NCI-H446 treated with DMSO at 0.1 percent for 48 hours (cell line): ENCODE data around the gene GPLD1.

Source experiments
- DNase-seq: peaks from one replicate; lab custom pipeline; 2025; lab: John Stamatoyannopoulos, UW

Gene GPLD1

GRCh38 chr6:24501374-24501773, 12.0 kb upstream of the GPLD1 start:
- no peak for DNase-seq

GRCh38 chr6:24500683-24501082, 11.3 kb upstream of the GPLD1 start:
- DNase-seq = no peak

DNA sequence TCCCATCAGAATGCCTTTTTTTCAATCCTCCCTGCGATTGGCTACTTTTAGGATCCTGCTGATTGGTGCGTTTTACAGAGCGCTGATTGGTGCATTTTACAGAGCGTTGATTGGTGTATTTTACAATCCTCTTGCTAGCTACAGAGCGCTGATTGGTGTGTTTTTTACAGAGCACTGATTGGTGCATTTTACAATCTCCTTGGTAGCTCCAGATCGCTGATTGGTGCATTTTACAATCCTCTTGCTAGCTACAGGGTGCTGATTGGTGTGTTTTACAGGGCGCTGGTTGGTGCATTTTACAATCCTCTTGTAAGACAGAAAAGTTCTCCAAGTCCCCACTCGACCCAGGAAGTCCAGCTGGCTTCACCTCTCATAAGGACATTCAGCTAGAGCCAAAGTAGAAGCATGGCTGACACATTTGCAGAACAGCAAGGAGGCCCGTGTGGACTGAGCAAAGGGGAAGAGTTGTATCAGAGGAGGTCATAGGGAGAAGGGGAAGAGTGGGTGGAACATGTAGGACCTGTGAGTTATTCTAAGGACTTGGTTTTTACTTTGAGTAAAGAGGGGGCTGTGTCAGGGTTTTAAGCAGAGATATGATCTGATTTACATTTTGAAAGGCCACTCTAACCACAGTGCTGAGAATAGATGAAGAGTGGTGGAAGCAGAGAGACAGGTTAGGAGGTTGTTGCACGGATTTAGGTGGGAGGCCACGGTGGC, 8.0 kb upstream of the GPLD1 start:
- no peak for DNase-seq

DNA sequence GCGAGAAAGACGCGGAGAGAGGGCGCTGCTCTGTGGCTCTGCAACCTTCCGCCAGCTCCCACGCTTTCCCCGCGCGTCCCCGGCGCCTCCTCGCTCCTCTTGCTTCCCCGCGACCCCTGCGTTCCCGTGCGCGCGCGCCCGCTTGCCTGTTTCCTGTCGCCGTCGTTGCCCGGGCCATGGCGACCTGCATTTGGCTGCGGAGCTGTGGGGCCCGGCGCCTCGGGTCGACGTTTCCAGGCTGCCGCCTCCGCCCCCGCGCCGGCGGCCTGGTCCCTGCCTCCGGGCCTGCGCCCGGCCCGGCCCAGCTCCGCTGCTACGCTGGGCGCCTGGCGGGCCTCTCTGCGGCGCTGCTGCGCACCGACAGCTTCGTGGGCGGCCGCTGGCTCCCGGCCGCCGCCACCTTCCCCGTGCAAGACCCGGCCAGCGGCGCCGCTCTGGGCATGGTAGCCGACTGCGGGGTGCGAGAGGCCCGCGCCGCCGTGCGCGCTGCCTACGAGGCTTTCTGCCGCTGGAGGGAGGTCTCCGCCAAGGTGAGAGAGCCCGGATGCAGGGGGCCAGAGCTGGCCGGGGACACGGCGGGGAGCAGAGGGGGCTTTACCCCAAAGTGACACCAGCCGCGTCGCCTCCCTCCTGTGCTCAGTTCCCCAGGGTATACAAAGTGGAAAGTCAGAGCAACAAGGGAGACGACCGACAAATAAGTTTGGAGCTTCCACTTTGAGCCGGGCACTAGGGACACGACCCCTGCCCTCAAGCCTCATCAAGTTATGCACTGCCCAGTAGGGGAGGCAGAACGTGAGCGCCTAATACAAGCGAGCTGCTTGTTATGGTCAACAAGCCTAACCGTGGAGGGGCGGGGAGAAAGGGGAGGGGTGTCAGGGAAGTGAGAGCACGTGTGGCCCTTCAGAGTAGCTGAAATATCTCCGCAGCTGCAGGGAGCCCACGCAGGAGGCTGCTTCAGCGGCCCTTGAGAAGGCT, 5.7 kb upstream of the GPLD1 start, which contains the start of gene ALDH5A1:
Gene ALDH5A1 (plus strand): TSS at position 149 of the 975 bp plus-strand sequence. CDS start 28 bp downstream, at position 177.
- no peak for DNase-seq

- no peak for DNase-seq
Observed at GRCh38 chr6:24493945-24494820, 4.8 kb upstream of the GPLD1 start.

- DNase-seq = no peak
Observed at GRCh38 chr6:24492475-24492874, 3.1 kb upstream of the GPLD1 start.

DNA sequence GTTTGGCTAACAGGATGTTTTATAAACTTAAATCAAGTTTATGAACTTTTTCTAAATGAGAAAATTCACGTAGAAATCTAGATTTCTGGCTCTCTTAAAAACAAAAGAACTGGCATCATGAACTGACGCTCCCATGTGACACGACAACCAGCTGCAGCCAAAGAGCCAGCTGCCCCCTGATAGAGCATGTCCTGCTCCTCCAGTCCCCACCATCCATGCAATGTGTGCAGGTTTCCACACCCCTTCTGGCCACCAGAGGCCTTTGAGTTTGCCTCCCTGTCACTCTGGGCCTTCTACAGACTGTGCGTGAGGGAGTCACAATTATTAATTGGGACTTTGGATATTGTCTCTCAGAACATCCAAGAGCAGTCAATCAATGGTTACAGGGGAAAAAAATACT, 1.6 kb upstream of the GPLD1 start:
- no peak for DNase-seq

GRCh38 chr6:24489881-24490280, 503 bp upstream of the GPLD1 start:
- no peak for DNase-seq

DNA sequence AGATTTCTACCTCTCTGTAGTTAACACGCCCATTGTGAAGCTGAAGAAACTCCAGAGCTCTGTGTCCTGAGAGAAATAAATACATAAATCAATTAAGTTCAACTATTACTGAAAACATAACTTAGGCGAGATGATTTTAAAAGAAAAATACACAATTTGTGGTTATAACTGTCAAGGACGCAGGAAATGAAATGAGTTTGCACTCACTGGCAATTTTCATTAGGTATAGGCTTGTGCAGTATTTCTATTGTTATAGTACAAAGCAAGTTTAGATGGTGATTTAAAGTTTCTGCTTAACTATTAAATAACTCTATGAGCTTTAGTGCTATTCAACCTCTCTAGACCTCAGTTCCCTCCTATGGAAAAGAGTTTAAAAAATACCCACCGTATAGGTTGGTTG, 3.3 kb downstream of the GPLD1 start:
- no peak for DNase-seq

GRCh38 chr6:24484657-24485323, 4.6 kb downstream of the GPLD1 start:
- no peak for DNase-seq

GRCh38 chr6:24481449-24481848, 7.9 kb downstream of the GPLD1 start:
- DNase-seq = no peak

DNA sequence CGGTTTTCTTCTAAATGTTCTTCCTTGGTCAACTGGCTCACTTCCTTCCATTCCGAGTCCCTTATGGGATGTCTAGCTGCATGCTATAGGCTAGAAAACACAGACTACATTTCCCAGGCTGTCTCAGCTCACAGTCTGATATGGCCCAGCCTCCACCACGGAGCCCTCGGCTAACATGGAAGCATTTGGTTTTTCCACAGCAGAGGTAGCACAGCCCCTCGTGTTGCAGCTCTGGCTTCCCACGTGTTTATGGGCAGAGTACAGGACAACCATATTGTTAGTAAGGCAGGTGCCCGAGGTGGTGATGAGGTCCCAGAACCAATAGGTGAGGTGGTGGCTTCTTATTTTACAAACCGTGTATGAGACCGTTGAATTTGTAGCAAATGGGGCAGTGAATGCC, 8.7 kb downstream of the GPLD1 start:
- DNase-seq = no peak

GRCh38 chr6:24478903-24479302, 10.5 kb downstream of the GPLD1 start:
- DNase-seq = no peak

DNA sequence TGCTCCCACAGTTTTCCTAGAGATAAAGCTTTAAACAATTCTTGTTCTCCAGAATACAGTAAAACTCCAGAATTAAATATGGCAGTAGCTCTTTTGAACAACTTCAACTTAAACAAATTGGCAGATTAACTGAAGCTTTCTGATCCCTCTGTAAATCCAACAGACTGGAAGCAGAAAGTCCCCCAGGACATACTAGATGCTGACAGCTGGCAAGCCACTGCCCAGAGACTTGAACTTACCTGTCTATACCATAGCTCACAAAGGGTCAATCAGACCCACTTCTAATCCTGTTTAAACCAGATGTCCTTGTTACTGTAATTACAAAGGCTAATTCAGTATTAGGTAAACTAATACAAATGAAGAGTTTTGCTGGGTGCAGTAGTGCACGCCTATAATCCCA, 12.3 kb downstream of the GPLD1 start:
- DNase-seq = no peak

DNA sequence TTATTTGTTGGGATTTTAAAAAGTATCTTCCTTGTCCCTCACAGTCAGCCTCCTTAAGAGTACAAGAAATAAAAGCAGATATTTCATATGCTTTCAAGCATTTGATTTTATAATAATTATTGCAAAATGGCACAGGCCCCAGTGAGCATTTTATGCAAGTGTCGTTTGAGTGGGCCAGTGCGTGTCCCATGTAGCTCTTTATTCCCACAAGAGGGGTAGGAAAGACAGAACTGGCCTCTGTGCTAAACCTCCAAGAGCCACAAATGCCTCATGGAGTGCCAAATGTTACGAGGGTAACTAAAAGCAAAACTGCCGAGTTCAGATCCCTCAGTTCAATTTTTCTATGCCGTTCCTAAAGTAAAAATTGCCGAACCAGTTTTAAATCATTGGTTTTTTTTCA, 12.7 kb downstream of the GPLD1 start:
- DNase-seq = no peak

- no peak for DNase-seq
Observed at GRCh38 chr6:24472181-24472580, 17.2 kb downstream of the GPLD1 start.

DNA sequence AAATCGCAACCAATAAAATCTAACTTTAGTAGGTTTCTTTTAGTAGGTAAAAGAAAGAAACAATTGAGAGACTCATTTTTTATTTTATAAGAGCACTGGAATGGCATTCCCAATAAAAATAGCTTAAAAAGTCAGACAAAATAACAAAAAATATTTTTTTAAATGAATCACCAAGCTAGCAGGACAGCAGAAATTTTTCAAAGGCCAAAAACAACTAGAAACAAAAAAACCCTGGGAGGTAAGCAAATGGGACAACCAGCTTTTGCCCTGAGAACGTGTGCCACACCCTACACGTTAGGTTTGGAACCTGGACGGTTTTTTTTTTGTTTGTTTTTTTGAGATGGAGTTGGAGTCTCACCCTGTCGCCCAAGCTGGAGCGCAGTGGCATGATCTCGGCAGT, 19.6 kb downstream of the GPLD1 start:
- DNase-seq = no peak

DNA sequence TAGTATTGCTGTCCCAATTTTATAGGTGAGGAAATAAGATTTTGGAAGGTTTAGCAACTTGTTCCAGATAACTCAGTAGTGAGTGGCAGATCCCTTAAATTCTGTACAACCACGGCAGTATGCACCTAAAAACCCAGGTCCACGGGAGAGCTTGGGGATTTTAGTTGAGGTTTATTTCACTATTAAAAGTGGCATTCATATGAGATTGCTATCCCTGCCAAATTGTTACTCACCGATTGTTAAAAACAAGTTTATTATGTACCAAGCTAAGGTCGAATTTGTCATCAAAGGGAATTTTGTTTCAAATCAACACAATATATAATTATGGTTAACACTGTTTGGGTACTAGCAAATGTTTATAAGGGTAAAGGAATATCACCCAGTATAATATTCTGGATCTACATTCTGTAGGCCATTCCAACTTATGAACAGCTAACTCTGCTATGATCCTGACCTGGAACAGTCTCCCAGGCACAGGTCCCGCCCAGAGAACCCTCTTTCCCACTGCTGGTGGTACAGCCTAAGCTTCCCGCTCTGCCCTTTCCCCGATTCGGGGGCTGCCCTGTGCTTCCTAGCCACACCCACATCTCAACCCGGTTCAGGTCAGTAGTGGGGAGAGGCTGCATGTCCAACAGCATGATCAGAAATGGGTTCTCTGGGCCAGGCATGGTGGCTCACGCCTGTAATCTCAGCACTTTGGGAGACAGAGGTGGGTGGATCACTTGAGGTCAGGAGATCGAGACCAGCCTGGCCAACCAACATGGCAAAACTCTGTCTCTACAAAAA, 24.9 kb downstream of the GPLD1 start:
- no peak for DNase-seq

- DNase-seq = no peak
Observed at GRCh38 chr6:24460966-24461365, 28.4 kb downstream of the GPLD1 start.

DNA sequence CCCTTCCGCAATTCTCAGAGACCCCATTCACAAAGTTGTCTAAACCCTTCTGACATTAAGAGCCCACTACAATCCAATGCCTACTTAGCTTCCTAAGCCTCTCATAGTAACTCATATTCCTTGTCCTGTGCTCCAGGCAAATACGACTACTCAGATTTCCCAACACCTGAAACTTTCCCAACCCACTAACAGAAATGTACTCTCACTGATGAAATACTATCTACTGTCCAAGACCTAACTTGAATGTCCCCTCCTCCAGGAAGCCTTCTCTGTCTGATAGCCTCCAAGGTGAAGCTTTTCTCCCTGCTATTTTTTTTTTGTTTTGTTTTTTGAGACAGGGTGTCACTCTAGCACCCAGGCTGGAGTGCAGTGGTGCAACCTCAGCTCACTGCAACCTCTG, 30.4 kb downstream of the GPLD1 start:
- no peak for DNase-seq

GRCh38 chr6:24458134-24458533, 31.2 kb downstream of the GPLD1 start:
- no peak for DNase-seq
